GM12872 (cell line): Measurements from ENCODE around the gene MZB1.

Experiments used
- CTCF ChIP-seq: IDR thresholded peaks from 3 replicates; pipeline ENCODE4 v1.5.1; 2011; ENCODE audit warnings: low read depth, mild to moderate bottlenecking, low read length, moderate library complexity; ENCODE audit not compliant: insufficient read depth

Gene MZB1

GRCh38 chr5:139389701-139390638 lies at the start of gene MZB1:
Gene MZB1 (minus strand): TSS chr5:139389913. CDS start chr5:139389856, 57 bp downstream.
- TF ChIP-seq CTCF = no peak

GRCh38 chr5:139439013-139439903 lies 49.5 kb upstream of the MZB1 start, which contains the start of gene DNAJC18:
Gene DNAJC18 (minus strand): TSS chr5:139439525. CDS start chr5:139439445, 80 bp downstream.
- TF ChIP-seq CTCF = no peak

GRCh38 chr5:139438707-139439012 lies 48.9 kb upstream of the MZB1 start:
- no peak for TF ChIP-seq CTCF

GRCh38 chr5:139435676-139436075 lies 46.0 kb upstream of the MZB1 start:
- no peak for TF ChIP-seq CTCF

GRCh38 chr5:139431706-139432105 lies 42.0 kb upstream of the MZB1 start:
- no peak for TF ChIP-seq CTCF

GRCh38 chr5:139430015-139430414 lies 40.3 kb upstream of the MZB1 start:
- no peak for TF ChIP-seq CTCF
